H9 (cell line): Measurements from ENCODE around the gene RHOJ. TPM values are rescaled to one million over a fixed set of nuclear protein-coding genes. Genes with fewer than 3 reads are reported as not detected.

Experiments
- DNase-seq: peaks from one replicate; pipeline ENCODE4 v3.0.0-alpha.2; 2017
- H2AFZ ChIP-seq: one replicate; pipeline ENCODE4 v1.6.1; 2013; ENCODE audit warnings: mild to moderate bottlenecking, low read length, control low read depth, moderate library complexity
- H2AK5ac ChIP-seq: 2 replicates; pipeline ENCODE4 v1.6.1; 2013; ENCODE audit warnings: low read length, control low read depth, mixed read lengths; ENCODE audit not compliant: insufficient read length
- H2BK120ac ChIP-seq: one replicate; pipeline ENCODE4 v1.6.1; 2013; ENCODE audit warnings: low read depth, mild to moderate bottlenecking, low read length, control low read depth, inconsistent platforms; ENCODE audit not compliant: poor library complexity, severe bottlenecking
- H2BK12ac ChIP-seq: 2 replicates; pipeline ENCODE4 v1.6.1; 2013; ENCODE audit warnings: low read length, control low read depth, mixed read lengths, low read depth; ENCODE audit not compliant: insufficient read length
- H2BK15ac ChIP-seq: 2 replicates; pipeline ENCODE4 v1.6.1; 2013; ENCODE audit warnings: low read depth, low read length, control low read depth
- H2BK20ac ChIP-seq: one replicate; pipeline ENCODE4 v1.6.1; 2013; ENCODE audit warnings: low read depth, mild to moderate bottlenecking, low read length, control low read depth, inconsistent platforms; ENCODE audit not compliant: poor library complexity, severe bottlenecking
- H2BK5ac ChIP-seq: 2 replicates; pipeline ENCODE4 v1.6.1; 2013; ENCODE audit warnings: low read length, control low read depth, mixed read lengths; ENCODE audit not compliant: insufficient read length
- H3K14ac ChIP-seq: 2 replicates; pipeline ENCODE4 v1.6.1; 2013; ENCODE audit warnings: low read length, control low read depth; ENCODE audit not compliant: insufficient read depth
- H3K18ac ChIP-seq: 2 replicates; pipeline ENCODE4 v1.6.1; 2013; ENCODE audit warnings: low read depth, mild to moderate bottlenecking, mixed read lengths, low read length, control low read depth; ENCODE audit not compliant: insufficient read length
- H3K23ac ChIP-seq: 2 replicates; pipeline ENCODE4 v1.6.1; 2013; ENCODE audit warnings: low read length, control low read depth, mixed read lengths, low read depth; ENCODE audit not compliant: insufficient read length
- H3K23me2 ChIP-seq: 2 replicates; pipeline ENCODE4 v1.6.1; 2013; ENCODE audit warnings: low read depth, mild to moderate bottlenecking, mixed read lengths, low read length, control low read depth; ENCODE audit not compliant: insufficient read length, poor library complexity, severe bottlenecking
- H3K27ac ChIP-seq: 2 replicates; pipeline ENCODE4 v1.5.1; 2013; ENCODE audit warnings: low read length, control low read depth, mixed read lengths, low read depth; ENCODE audit not compliant: insufficient read length
- H3K27me3 ChIP-seq: 2 replicates; pipeline ENCODE4 v1.6.1; 2013; ENCODE audit warnings: low read length, control low read depth, inconsistent platforms; ENCODE audit not compliant: insufficient read depth
- H3K4ac ChIP-seq: 2 replicates; pipeline ENCODE4 v1.6.1; 2013; ENCODE audit warnings: low read depth, mild to moderate bottlenecking, control low read depth, inconsistent platforms, low read length, moderate library complexity
- H3K4me1 ChIP-seq: 2 replicates; pipeline ENCODE4 v1.6.1; 2013; ENCODE audit warnings: low read length, control low read depth, inconsistent platforms; ENCODE audit not compliant: insufficient read depth
- H3K4me2 ChIP-seq: 2 replicates; pipeline ENCODE4 v1.6.1; 2013; ENCODE audit warnings: low read length, control low read depth, mixed read lengths; ENCODE audit not compliant: insufficient read length, insufficient read depth
- H3K56ac ChIP-seq: 2 replicates; pipeline ENCODE4 v1.6.1; 2013; ENCODE audit warnings: low read depth, mild to moderate bottlenecking, mixed read lengths, low read length, control low read depth; ENCODE audit not compliant: insufficient read length
- H3K79me1 ChIP-seq: 2 replicates; pipeline ENCODE4 v1.6.1; 2013; ENCODE audit warnings: low read depth, mild to moderate bottlenecking, moderate library complexity, low read length, control low read depth, inconsistent platforms; ENCODE audit not compliant: insufficient read depth, poor library complexity, severe bottlenecking
- H3K79me2 ChIP-seq: 2 replicates; pipeline ENCODE4 v1.6.1; 2013; ENCODE audit warnings: low read length, control low read depth, inconsistent platforms; ENCODE audit not compliant: insufficient read depth
- H3K9ac ChIP-seq: 2 replicates; pipeline ENCODE4 v1.6.1; 2013; ENCODE audit warnings: low read length, control low read depth, mixed read lengths; ENCODE audit not compliant: insufficient read length; ENCODE audit errors: extremely low read depth
- H3K9me3 ChIP-seq: one replicate; pipeline ENCODE4 v1.6.1; 2013; ENCODE audit warnings: low read depth, low read length, inconsistent platforms; ENCODE audit not compliant: control insufficient read depth
- H3T11ph ChIP-seq: one replicate; pipeline ENCODE4 v1.6.1; 2013; ENCODE audit warnings: mild to moderate bottlenecking, low read length, control low read depth, inconsistent platforms
- H4K20me1 ChIP-seq: one replicate; pipeline ENCODE4 v1.6.1; 2013; ENCODE audit not compliant: control insufficient read depth, insufficient read length, insufficient read depth
- H4K5ac ChIP-seq: 2 replicates; pipeline ENCODE4 v1.6.1; 2013; ENCODE audit warnings: low read depth, mild to moderate bottlenecking, mixed read lengths, low read length, control low read depth; ENCODE audit not compliant: insufficient read length
- H4K8ac ChIP-seq: replicated peaks from 2 replicates; pipeline ENCODE4 v1.6.1; 2013; ENCODE audit warnings: low read length, control low read depth, mixed read lengths, low read depth; ENCODE audit not compliant: insufficient read length
- H4K91ac ChIP-seq: 2 replicates; pipeline ENCODE4 v1.6.1; 2013; ENCODE audit warnings: low read depth, mild to moderate bottlenecking, moderate library complexity, mixed read lengths, low read length, control low read depth; ENCODE audit not compliant: insufficient read length
- H3K27ac Mint-ChIP-seq, 3 experiments: 2 replicates in 2 of 3; 3 replicates in 1 of 3; pipeline ENCODE4 v1.8.0; 2020 to 2021; ENCODE audit warnings: mixed read lengths in 3 of 3, mild to moderate bottlenecking in 1 of 3, moderate library complexity in 1 of 3
- H3K27me3 Mint-ChIP-seq: 2 replicates; pipeline ENCODE4 v1.8.0; 2021; ENCODE audit warnings: low read depth, mild to moderate bottlenecking, moderate library complexity, mixed read lengths
- H3K36me3 Mint-ChIP-seq, 3 experiments: 2 replicates in 2 of 3; 3 replicates in 1 of 3; pipeline ENCODE4 v1.8.0; 2020 to 2021; ENCODE audit warnings: low read depth in 3 of 3, mixed read lengths in 3 of 3; ENCODE audit not compliant: insufficient read depth in 1 of 3
- H3K4me1 Mint-ChIP-seq, 2 experiments: 2 replicates each; pipeline ENCODE4 v1.8.0; 2020; ENCODE audit warnings: mixed read lengths in 2 of 2
- H3K4me3 Mint-ChIP-seq, 2 experiments: 2 replicates in 1 of 2; 3 replicates in 1 of 2; pipeline ENCODE4 v1.8.0; 2020 to 2021; ENCODE audit warnings: mild to moderate bottlenecking in 2 of 2, mixed read lengths in 2 of 2, moderate library complexity in 1 of 2
- H3K9me3 Mint-ChIP-seq, 2 experiments: 2 replicates in 1 of 2; 3 replicates in 1 of 2; pipeline ENCODE4 v1.8.0; 2020; ENCODE audit warnings: mild to moderate bottlenecking in 2 of 2, mixed read lengths in 2 of 2, moderate library complexity in 1 of 2
- CTCF ChIP-seq: fragments of 200-600 bp; sonication (generic); conservative IDR thresholded peaks from 3 replicates; pipeline ENCODE4 v1.8.0; 2021; ENCODE audit warnings: antibody characterized with exemption, mild to moderate bottlenecking
- WGBS: extraction: QIAGEN DNeasy Blood & Tissue Kit; methylation state at CpG from one replicate; pipeline ENCODE4 v1.1.7; 2013; ENCODE audit warnings: missing lambda C conversion rate, low lambda C conversion rate, mixed read lengths; ENCODE audit not compliant: insufficient read length; ENCODE audit errors: extremely low coverage; 5-methylcytosine and 5-hydroxymethylcytosine counted together
- total RNA-seq: library from RNA; stranded (reverse); gene quantifications from 2 replicates; pipeline ENCODE4 v1.2.1, GENCODE V29; 2021

RHOJ gene
- total RNA-seq, 1 experiment from 2014 or later: not detected

DNA sequence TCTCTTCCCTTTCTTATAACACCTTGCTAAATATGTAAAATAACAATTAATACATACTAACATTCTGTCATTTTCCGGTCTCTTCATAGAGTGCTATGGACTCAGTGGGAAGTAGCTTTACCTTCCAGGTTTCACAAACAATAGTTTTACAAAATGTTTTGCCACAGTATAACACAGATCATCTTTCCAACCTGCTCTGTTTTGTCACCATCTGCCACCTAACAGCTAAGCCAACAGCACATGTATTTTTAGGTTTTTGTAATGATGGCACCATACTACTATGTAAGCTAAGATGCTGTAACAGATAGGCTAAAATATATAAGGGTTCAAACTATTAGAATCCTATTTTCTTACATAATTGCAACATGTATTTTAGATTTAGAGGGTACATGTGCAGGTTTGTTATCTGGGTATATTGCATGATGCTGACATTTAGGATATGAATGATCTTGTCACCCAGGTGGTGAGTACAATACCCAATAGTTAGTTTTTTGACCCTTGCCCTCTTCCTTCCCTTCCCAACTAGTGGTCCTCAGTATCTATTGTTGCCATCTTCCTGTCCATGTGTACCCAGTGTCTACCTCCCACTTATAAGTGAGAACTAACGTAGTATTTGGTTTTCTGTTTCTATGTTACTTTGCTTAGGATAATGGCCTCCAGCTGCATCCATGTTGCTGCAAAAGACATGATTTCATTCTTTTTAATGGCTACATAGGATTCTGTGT, 8.7 kb downstream of the RHOJ start:
- H3K56ac ChIP-seq: no peak overlapping the region
- no peak for DNase-seq
- H3K9ac ChIP-seq: no peak overlapping the region
- H3K9me3 Mint-ChIP-seq: no peaks in the 10 kb centered on the region
- H3K23ac ChIP-seq: no peak overlapping the region
- H3K4me2 ChIP-seq: no peak overlapping the region
- H3K4me3 Mint-ChIP-seq: no peak overlapping the region
- H4K8ac ChIP-seq: no peak overlapping the region
- no peak for TF ChIP-seq CTCF
- H3K79me1 ChIP-seq: no peaks in the 10 kb centered on the region
- no peak overlapping the region for H2BK120ac ChIP-seq
- no peaks in the 10 kb centered on the region for H3K27me3 Mint-ChIP-seq
- H3K4ac ChIP-seq: no peak overlapping the region
- no peaks in the 10 kb centered on the region for H3K79me2 ChIP-seq
- no peak overlapping the region for H2BK15ac ChIP-seq
- H2BK12ac ChIP-seq: no peak overlapping the region
- no peaks in the 10 kb centered on the region for H3K9me3 ChIP-seq
- H2BK20ac ChIP-seq: no peak overlapping the region
- H3K14ac ChIP-seq: no peak overlapping the region
- no CpG with 5 or more reads among the region's 2 CpGs for WGBS
- H2AK5ac ChIP-seq: no peak overlapping the region
- H3K23me2 ChIP-seq: no peaks in the 10 kb centered on the region
- no peaks in the 10 kb centered on the region for H3K4me1 ChIP-seq
- no peak overlapping the region for H3K27ac Mint-ChIP-seq
- H4K91ac ChIP-seq: no peak overlapping the region
- H3K27ac ChIP-seq: no peak overlapping the region
- no peaks in the 10 kb centered on the region for H3K27me3 ChIP-seq
- no peak overlapping the region for H2AFZ ChIP-seq
- H4K5ac ChIP-seq: no peak overlapping the region
- H4K20me1 ChIP-seq: no peaks in the 10 kb centered on the region
- no peak overlapping the region for H3K18ac ChIP-seq
- H3T11ph ChIP-seq: no peak overlapping the region
- peaks cover 0 to 2% (median 0%) of the 10 kb centered on the region in 3 experiments; a peak in 1 of 7 replicates for H3K36me3 Mint-ChIP-seq
- H2BK5ac ChIP-seq: no peak overlapping the region
- peaks cover 3 to 4% of the 10 kb centered on the region in 2 experiments; a peak in 1 of 4 replicates for H3K4me1 Mint-ChIP-seq
